ENCODE results near the gene SLC7A6OS. TPM values are rescaled to one million over a fixed set of nuclear protein-coding genes. Genes with fewer than 3 reads are reported as not detected.

The SLC7A6OS gene
- total RNA-seq, 2 experiments from 2014 or later: 17.4 to 21.7 TPM

DNA sequence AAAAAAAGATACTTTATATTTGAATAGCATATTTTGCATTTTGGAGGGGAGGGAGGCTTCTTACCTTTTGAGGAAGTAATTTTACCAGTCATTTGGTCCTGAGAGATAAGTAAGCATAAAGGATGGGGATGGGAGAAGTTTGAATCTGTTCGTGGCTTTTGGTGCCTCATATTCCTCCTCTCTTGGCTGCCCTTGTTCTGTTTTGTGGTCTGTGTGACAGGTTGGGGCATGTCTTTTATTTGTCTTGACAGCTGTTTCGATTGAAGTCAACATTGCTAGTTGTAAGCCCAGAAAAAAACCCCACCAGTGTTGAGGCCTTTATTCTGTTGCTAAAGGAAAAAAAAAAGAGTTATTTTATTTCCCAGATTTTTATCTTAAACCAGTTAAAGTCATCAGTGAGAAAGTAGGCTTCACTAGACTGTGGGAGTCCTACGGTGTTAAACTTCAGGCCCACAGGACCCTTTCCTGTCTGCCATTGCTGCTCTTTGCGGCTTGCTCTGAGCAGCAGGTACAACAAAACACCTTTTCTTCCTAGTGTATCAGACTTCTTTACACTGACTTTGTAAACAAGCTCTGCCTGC, 35.0 kb downstream of the SLC7A6OS start:
- intact Hi-C loops (cut with DNase I, micrococcal nuclease): loop anchor here (1.0 to 2.0 kb wide), 3 partner anchors 10 to 14 kb away; no protein-coding TSS in a partner anchor

DNA sequence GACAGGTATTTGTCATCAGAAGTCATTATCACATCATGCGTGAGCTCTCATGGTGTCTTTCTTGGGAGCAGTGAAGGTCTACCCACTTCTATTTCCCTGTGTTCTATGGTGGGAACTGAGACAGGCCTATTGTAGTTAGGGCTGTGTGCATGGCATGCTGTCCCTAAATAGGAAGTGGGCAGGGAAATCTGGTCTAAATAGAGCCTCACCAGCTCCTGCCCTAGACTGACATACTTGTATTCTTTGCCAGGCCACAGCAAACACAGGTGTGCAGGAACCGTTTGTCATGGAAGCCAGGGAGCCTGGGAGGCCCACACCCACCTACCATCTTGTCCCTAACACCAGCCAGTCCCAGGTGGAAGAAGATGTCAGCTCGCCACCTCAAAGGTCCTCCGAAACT, 36.3 kb downstream of the SLC7A6OS start:
- H3K9me3 Mint-ChIP-seq (ENCODE audit: low read depth): no peaks in the 10 kb centered on the region
- no peaks in the 10 kb centered on the region for H3K27me3 Mint-ChIP-seq
- H3K27ac Mint-ChIP-seq: peak overlapping the region; percentile 97
- POLR2A ChIA-PET: interaction anchor here (0.7 kb wide), 1 partner anchor 620 kb away, joined by 3 read pairs; no protein-coding TSS in a partner anchor
- CTCF ChIA-PET: interaction anchor here (0.9 to 22.1 kb wide), 5 partner anchors 12 to 52 kb away, joined by 3 to 517 read pairs (median 7); partner anchors contain the start of genes PRMT7 and SLC7A6OS
- intact Hi-C loops (cut with DNase I, micrococcal nuclease): loop anchor here in 1 of 2 experiments (2.0 kb wide), 1 partner anchor 14 kb away; no protein-coding TSS in a partner anchor
- DNase-seq (no peak), ATAC-seq (no peak)
- peaks cover 79% of the 10 kb centered on the region for H3K4me1 Mint-ChIP-seq
- no peak overlapping the region for H3K4me3 Mint-ChIP-seq
- peaks cover 51% of the 10 kb centered on the region for H3K36me3 Mint-ChIP-seq (ENCODE audit: low read depth)

More for the DNA sequence above, 35.0 kb downstream of the SLC7A6OS start:
- Mint-ChIP-seq H3K27ac (peak overlapping the region; percentile 97), H3K4me1 (peaks cover 76% of the 10 kb centered on the region), H3K4me3 (peak overlapping the region; percentile 48), H3K36me3 (ENCODE audit: low read depth) (peaks cover 56% of the 10 kb centered on the region), H3K9me3 (ENCODE audit: low read depth) (no peaks in the 10 kb centered on the region), H3K27me3 (no peaks in the 10 kb centered on the region)
- POLR2A ChIA-PET: interaction anchor here (0.7 kb wide), 1 partner anchor 19 kb away, joined by 3 read pairs; no protein-coding TSS in a partner anchor
- ATAC-seq: peak; percentile 75
- DNase-seq: peak; percentile 62
- CTCF ChIA-PET: interaction anchor here (0.6 to 22.1 kb wide), 8 partner anchors 11 to 51 kb away, joined by 3 to 517 read pairs (median 5); partner anchors contain the start of gene SLC7A6

DNA sequence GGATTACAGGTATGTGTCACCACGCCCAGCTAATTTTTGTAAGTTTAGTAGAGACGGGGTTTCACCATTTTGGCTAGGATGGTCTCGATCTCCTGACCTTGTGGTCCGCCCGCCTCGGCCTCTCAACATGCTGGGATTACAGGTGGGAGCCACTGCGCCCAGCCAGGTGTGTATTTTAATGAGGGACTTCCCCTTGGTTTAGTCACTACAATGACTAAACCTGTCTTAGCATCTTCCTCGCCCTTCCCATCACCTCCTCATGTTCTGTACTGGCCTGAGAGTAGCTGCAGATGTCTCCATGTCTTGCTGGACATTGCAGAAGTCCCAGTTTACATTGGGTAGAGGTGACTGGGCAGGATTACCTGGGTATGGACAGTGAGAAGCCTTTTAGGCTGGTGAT, 36.9 kb downstream of the SLC7A6OS start:
- intact Hi-C loops (cut with DNase I, micrococcal nuclease): loop anchor here in 1 of 2 experiments (2.0 kb wide), 1 partner anchor 15 kb away; no protein-coding TSS in a partner anchor
- POLR2A ChIA-PET: interaction anchor here (0.7 kb wide), 1 partner anchor 619 kb away, joined by 3 read pairs; no protein-coding TSS in a partner anchor
- ATAC-seq: no peak
- H3K9me3 Mint-ChIP-seq (ENCODE audit: low read depth): no peaks in the 10 kb centered on the region
- CTCF ChIA-PET: interaction anchor here (0.6 to 22.1 kb wide), 6 partner anchors 10 to 53 kb away, joined by 3 to 517 read pairs (median 6); partner anchors contain the start of genes PRMT7 and SLC7A6OS
- DNase-seq: peak; percentile 35
- H3K36me3 Mint-ChIP-seq (ENCODE audit: low read depth): peaks cover 53% of the 10 kb centered on the region
- no peak overlapping the region for H3K4me3 Mint-ChIP-seq
- H3K27ac Mint-ChIP-seq: peak overlapping the region; percentile 97
- no peaks in the 10 kb centered on the region for H3K27me3 Mint-ChIP-seq
- H3K4me1 Mint-ChIP-seq: peaks cover 81% of the 10 kb centered on the region

GRCh38 chr16:68273459-68273858, 37.3 kb downstream of the SLC7A6OS start:
- H3K4me3 Mint-ChIP-seq: peak overlapping the region; percentile 22

DNA sequence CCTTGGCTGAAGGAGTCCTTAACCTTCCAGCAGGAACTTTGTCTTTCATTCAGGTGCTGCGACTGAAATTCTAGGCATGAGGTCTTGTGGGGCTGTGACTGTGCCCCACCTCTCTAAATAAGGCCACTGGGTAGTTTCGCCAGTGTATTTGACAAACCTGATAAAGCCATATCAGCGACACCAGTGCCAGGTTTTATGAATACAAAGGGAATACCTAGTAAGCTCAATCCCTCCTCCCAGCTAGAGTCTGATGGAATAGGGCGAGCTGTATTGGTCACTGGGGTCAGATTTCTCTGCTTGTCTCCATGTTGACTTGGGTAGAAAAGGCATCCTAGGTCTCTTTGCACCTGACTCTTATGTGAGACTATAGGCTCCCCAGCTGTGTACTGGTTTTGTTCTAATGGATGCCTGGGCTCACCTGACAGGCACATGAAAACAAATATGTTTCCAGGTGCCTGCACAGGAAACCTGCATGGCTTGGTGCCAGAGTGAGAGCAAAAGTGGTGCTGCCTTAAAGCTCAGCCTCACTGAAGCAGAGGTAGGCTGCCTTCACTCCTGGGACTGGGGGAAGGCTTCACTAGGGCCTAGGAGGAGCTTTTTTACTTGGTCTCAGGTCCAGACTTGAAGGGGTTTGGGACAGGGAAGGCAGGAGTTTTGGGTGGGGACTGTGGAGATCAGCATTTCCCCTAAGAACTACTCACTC, 38.1 kb downstream of the SLC7A6OS start:
- peak; percentile 8 for ATAC-seq
- Mint-ChIP-seq H3K27me3 (no peaks in the 10 kb centered on the region), H3K27ac (peak overlapping the region; percentile 97), H3K36me3 (ENCODE audit: low read depth) (peaks cover 58% of the 10 kb centered on the region), H3K4me3 (peak overlapping the region; percentile 22), H3K4me1 (peaks cover 92% of the 10 kb centered on the region), H3K9me3 (ENCODE audit: low read depth) (no peaks in the 10 kb centered on the region)
- intact Hi-C loops (cut with DNase I, micrococcal nuclease): no loop called here
- DNase-seq: peak; percentile 63
- POLR2A ChIA-PET: interaction anchor here (1.0 kb wide), 2 partner anchors 17 to 36 kb away, joined by 3 to 4 read pairs; no protein-coding TSS in a partner anchor
- CTCF ChIA-PET: interaction anchor here (0.5 to 22.1 kb wide), 10 partner anchors 8 to 1455 kb away, joined by 3 to 517 read pairs (median 6); partner anchors contain the start of genes PRMT7, SLC7A6 and SLC7A6OS

More at GRCh38 chr16:68273459-68273858, 37.3 kb downstream of the SLC7A6OS start:
- Mint-ChIP-seq H3K36me3 (ENCODE audit: low read depth) (peaks cover 52% of the 10 kb centered on the region), H3K27ac (peak overlapping the region; percentile 97), H3K9me3 (ENCODE audit: low read depth) (no peaks in the 10 kb centered on the region), H3K27me3 (no peaks in the 10 kb centered on the region), H3K4me1 (peaks cover 84% of the 10 kb centered on the region)
- POLR2A ChIA-PET: interaction anchor here (0.7 to 1.0 kb wide), 3 partner anchors 16 to 619 kb away, joined by 3 to 4 read pairs (median 3); no protein-coding TSS in a partner anchor
- no peak for ATAC-seq
- DNase-seq: no peak
- intact Hi-C loops (cut with DNase I, micrococcal nuclease): no loop called here
- CTCF ChIA-PET: interaction anchor here (0.6 to 22.1 kb wide), 9 partner anchors 9 to 1454 kb away, joined by 3 to 517 read pairs (median 6); partner anchors contain the start of genes PRMT7, SLC7A6 and SLC7A6OS

GRCh38 chr16:68270353-68270752, 40.4 kb downstream of the SLC7A6OS start:
- Mint-ChIP-seq H3K27me3 (no peaks in the 10 kb centered on the region), H3K36me3 (ENCODE audit: low read depth) (peaks cover 56% of the 10 kb centered on the region), H3K4me1 (peaks cover 89% of the 10 kb centered on the region), H3K27ac (peak overlapping the region; percentile 88), H3K9me3 (ENCODE audit: low read depth) (no peaks in the 10 kb centered on the region), H3K4me3 (no peak overlapping the region)
- intact Hi-C loops (cut with DNase I, micrococcal nuclease): no loop called here
- DNase-seq: no peak
- peak; percentile 34 for ATAC-seq
- POLR2A ChIA-PET: interaction anchor here (0.6 kb wide), 1 partner anchor 1723 kb away, joined by 4 read pairs; no protein-coding TSS in a partner anchor
- CTCF ChIA-PET: interaction anchor here (1.1 to 22.1 kb wide), 5 partner anchors 8 to 56 kb away, joined by 3 to 517 read pairs (median 26); partner anchors contain the start of genes PRMT7 and SLC7A6OS

GRCh38 chr16:68269793-68270192, 41.0 kb downstream of the SLC7A6OS start:
- Mint-ChIP-seq H3K27ac (peak overlapping the region; percentile 88), H3K4me1 (peaks cover 83% of the 10 kb centered on the region), H3K27me3 (no peaks in the 10 kb centered on the region), H3K9me3 (ENCODE audit: low read depth) (no peaks in the 10 kb centered on the region), H3K4me3 (no peak overlapping the region), H3K36me3 (ENCODE audit: low read depth) (peaks cover 53% of the 10 kb centered on the region)
- ATAC-seq (no peak), DNase-seq (no peak)
- POLR2A ChIA-PET: interaction anchor here (0.5 to 0.7 kb wide), 2 partner anchors 14 to 113 kb away, joined by 3 to 6 read pairs; no protein-coding TSS in a partner anchor
- CTCF ChIA-PET: interaction anchor here (0.6 to 22.1 kb wide), 5 partner anchors 15 to 57 kb away, joined by 3 to 517 read pairs (median 5); partner anchors contain the start of genes PRMT7 and SLC7A6OS
- intact Hi-C loops (cut with DNase I, micrococcal nuclease): loop anchor here (10.0 kb wide), 2 partner anchors 235 to 485 kb away; no protein-coding TSS in a partner anchor

- ChIA-PET CTCF (interaction anchor here (0.6 to 22.1 kb wide), 6 partner anchors 17 to 254 kb away, joined by 3 to 517 read pairs (median 4); no protein-coding TSS in a partner anchor), POLR2A (interaction anchor here (0.5 kb wide), 1 partner anchor 1060 kb away, joined by 5 read pairs; no protein-coding TSS in a partner anchor)
- Mint-ChIP-seq H3K36me3 (ENCODE audit: low read depth) (peaks cover 38% of the 10 kb centered on the region), H3K27me3 (no peaks in the 10 kb centered on the region), H3K27ac (peak overlapping the region; percentile 86), H3K9me3 (ENCODE audit: low read depth) (no peaks in the 10 kb centered on the region), H3K4me3 (peak overlapping the region; percentile 46), H3K4me1 (peaks cover 72% of the 10 kb centered on the region)
- DNase-seq (no peak), ATAC-seq (no peak)
- intact Hi-C loops (cut with DNase I, micrococcal nuclease): loop anchor here (10.0 kb wide), 2 partner anchors 237 to 487 kb away; no protein-coding TSS in a partner anchor
Measured at GRCh38 chr16:68267612-68268405, 42.9 kb downstream of the SLC7A6OS start.

GRCh38 chr16:68265078-68265920, 45.4 kb downstream of the SLC7A6OS start:
- DNase-seq (peak; percentile 79), ATAC-seq (peak; percentile 40)
- Mint-ChIP-seq H3K27ac (peak overlapping the region; percentile 97), H3K9me3 (ENCODE audit: low read depth) (no peaks in the 10 kb centered on the region), H3K4me1 (peaks cover 52% of the 10 kb centered on the region), H3K4me3 (peak overlapping the region; percentile 91), H3K36me3 (ENCODE audit: low read depth) (peaks cover 24% of the 10 kb centered on the region), H3K27me3 (no peaks in the 10 kb centered on the region)
- intact Hi-C loops (cut with DNase I, micrococcal nuclease): loop anchor here (1.0 to 10.0 kb wide), 6 partner anchors 11 to 490 kb away; no protein-coding TSS in a partner anchor
- CTCF ChIA-PET: interaction anchor here (0.6 to 22.1 kb wide), 6 partner anchors 25 to 752 kb away, joined by 3 to 517 read pairs (median 7); partner anchors contain the start of genes PRMT7 and SLC7A6OS
- POLR2A ChIA-PET: interaction anchor here (2.4 kb wide), 1 partner anchor 21 kb away, joined by 14 read pairs; no protein-coding TSS in a partner anchor
